GM12878 (cell line): ENCODE measurements around the gene MYO18B. TPM values are rescaled to one million over a fixed set of nuclear protein-coding genes. Genes with fewer than 3 reads are reported as not detected.

Source experiments
- ATAC-seq: fragments of 200-7000 bp; cut with Tn5 transposase; 3 replicates; pipeline ENCODE4 v1.9.1; 2020; ENCODE audit warnings: mild to moderate bottlenecking, moderate library complexity
- BruUV-seq: library from RNA; stranded (reverse); fragments of 400-500 nt; replicated peaks from 2 replicates; lab custom pipeline; 2021; lab: Mats Ljungman, UMichigan
- CTCF ChIA-PET: fragments of 300-600 bp; sonication (Branson Sonifier 250); formaldehyde crosslinking; extraction: SDS; loops from one replicate; lab custom pipeline; 2021; ENCODE audit warnings: inconsistent platforms; lab: Yijun Ruan, JAX
- POLR2A ChIA-PET: fragments of 350-600 bp; formaldehyde crosslinking; extraction: SDS; loops from one replicate; lab custom pipeline; 2021; ENCODE audit warnings: inconsistent platforms; lab: Charles Lee
- RAD21 ChIA-PET: fragments of 300-600 bp; sonication (Branson Sonifier 250); formaldehyde crosslinking; loops from one replicate; lab custom pipeline; 2023; ENCODE audit warnings: antibody characterized with exemption; ENCODE audit not compliant: unreplicated experiment; lab: Charles Lee
- SMC1A ChIA-PET: fragments of 300-600 bp; sonication (Branson Sonifier 250); formaldehyde crosslinking; loops from one replicate; lab custom pipeline; 2023; ENCODE audit not compliant: unreplicated experiment, uncharacterized antibody; lab: Charles Lee
- DNase-seq: peaks from one replicate; pipeline ENCODE4 v3.0.0-alpha.2; 2011; ENCODE audit warnings: low read depth, low spot score
- FAIRE-seq: peaks from 3 replicates; lab custom pipeline; 2011; peaks lifted over from hg19 to GRCh38; lab: Jason Lieb, UNC
- H2AFZ ChIP-seq: 2 replicates; pipeline ENCODE4 v1.6.0; 2011; ENCODE audit warnings: low read depth, low read length, control low read depth; ENCODE audit not compliant: control insufficient read depth
- H3K27ac ChIP-seq: 2 replicates; pipeline ENCODE4 v1.5.1; 2011; ENCODE audit warnings: control low read depth; ENCODE audit not compliant: control insufficient read depth, insufficient read depth
- H3K27me3 ChIP-seq, 2 experiments: replicated peaks in 1 of 2; 2 replicates each; pipeline versions ENCODE4 v1.6.0 to v1.6.1; 2011; ENCODE audit warnings: low read length in 1 of 2; ENCODE audit not compliant: control insufficient read depth in 2 of 2, insufficient read depth in 2 of 2
- H3K36me3 ChIP-seq, 2 experiments: 2 replicates each; pipeline ENCODE4 v1.5.1; 2011; ENCODE audit warnings: low read length in 1 of 2; ENCODE audit not compliant: control insufficient read depth in 2 of 2, insufficient read depth in 2 of 2
- H3K4me1 ChIP-seq: 2 replicates; pipeline ENCODE4 v1.6.1; 2011; ENCODE audit warnings: mild to moderate bottlenecking, low read length, moderate library complexity, mixed read lengths; ENCODE audit not compliant: control insufficient read depth, insufficient read depth
- H3K4me2 ChIP-seq: 2 replicates; pipeline ENCODE4 v1.6.0; 2011; ENCODE audit warnings: control low read depth; ENCODE audit not compliant: control insufficient read depth, insufficient read depth
- H3K4me3 ChIP-seq: fragments of 200-600 bp; sonication (generic); 2 replicates; pipeline ENCODE4 v1.5.1; 2016
- H3K79me2 ChIP-seq: 2 replicates; pipeline ENCODE4 v1.6.0; 2011; ENCODE audit warnings: low read length; ENCODE audit not compliant: control insufficient read depth, insufficient read depth
- H3K9ac ChIP-seq: 2 replicates; pipeline ENCODE4 v1.8.0; 2011; ENCODE audit warnings: low read length, control low read depth, mixed read lengths; ENCODE audit not compliant: control insufficient read depth, insufficient read depth
- H3K9me3 ChIP-seq: replicated peaks from 3 replicates; pipeline ENCODE4 v1.5.1; 2011; ENCODE audit warnings: mild to moderate bottlenecking, low read length; ENCODE audit not compliant: control insufficient read depth, insufficient read depth
- H4K20me1 ChIP-seq: 2 replicates; pipeline ENCODE4 v1.6.0; 2011; ENCODE audit not compliant: control insufficient read depth, insufficient read depth
- ASH2L ChIP-seq: fragments of 300-600, 200-600 bp; sonication (generic); IDR thresholded peaks from 2 replicates; pipeline ENCODE4 v1.6.1; 2017; ENCODE audit warnings: low read depth, mild to moderate bottlenecking, borderline replicate concordance
- EGR1 ChIP-seq, 2 experiments: IDR thresholded peaks; 1 replicate in 1 of 2; 2 replicates in 1 of 2; pipeline ENCODE4 v1.6.1; 2011 to 2012; ENCODE audit warnings: low read depth in 2 of 2, low read length in 2 of 2, borderline replicate concordance in 1 of 2, mild to moderate bottlenecking in 1 of 2, moderate library complexity in 1 of 2
- GATAD2B ChIP-seq: fragments of 450-650 bp; conservative IDR thresholded peaks from 2 replicates; pipeline ENCODE4 v1.6.1; 2017; ENCODE audit warnings: low read depth, mild to moderate bottlenecking, moderate library complexity
- PAX8 ChIP-seq: fragments of 450-650 bp; IDR thresholded peaks from 2 replicates; pipeline ENCODE4 v1.6.1; 2017; ENCODE audit warnings: mild to moderate bottlenecking, moderate library complexity
- SMC3 ChIP-seq: IDR thresholded peaks from 2 replicates; pipeline ENCODE4 v1.6.1; 2011; ENCODE audit warnings: low read length, improper control_type of control experiment, borderline replicate concordance
- TARDBP ChIP-seq: IDR thresholded peaks from 2 replicates; pipeline ENCODE4 v1.6.1; 2016; ENCODE audit warnings: borderline replicate concordance
- TCF12 ChIP-seq: IDR thresholded peaks from 2 replicates; pipeline ENCODE4 v1.6.1; 2011; ENCODE audit warnings: low read depth, mild to moderate bottlenecking, low read length
- ZNF24 ChIP-seq: fragments of 450-650 bp; IDR thresholded peaks from 2 replicates; pipeline ENCODE4 v1.6.1; 2017; ENCODE audit warnings: antibody characterized with exemption, mild to moderate bottlenecking
- WGBS: methylation state at CpG from one replicate; pipeline ENCODE4 v1.1.6; 2016; ENCODE audit warnings: low lambda C conversion rate; ENCODE audit not compliant: insufficient replicate concordance, insufficient coverage; ENCODE audit errors: missing lambda C conversion rate; 5-methylcytosine and 5-hydroxymethylcytosine counted together
- in situ Hi-C: fragments of 300-500 bp; cut with MboI; formaldehyde crosslinking; loops from 9 replicates; pipeline ENCODE4 v1.14.3; 2018; ENCODE audit warnings: mixed read lengths
- intact Hi-C: fragments of 100-400 bp; cut with micrococcal nuclease; formaldehyde crosslinking; loops from one replicate; pipeline ENCODE4 v1.14.2; 2022; ENCODE audit not compliant: unreplicated experiment
- polyA plus RNA-seq, 11 experiments: library from polyadenylated mRNA; depleted of rRNA in 4 of 11; unstranded in 6 of 11; stranded (reverse) in 5 of 11; fragments of >200 nt; fragmentation: Nextera tagmentation in 4 of 11; fragmentation: Illumina TruSeq in 1 of 11; extraction: Ambion mirVana in 4 of 11; extraction: Trizol in 1 of 11; gene quantifications; 1 replicate in 1 of 11; 2 replicates in 10 of 11; pipeline versions ENCODE4 v1.2.1 to v1.2.3, GENCODE V29; 2011 to 2016; ENCODE audit warnings: inconsistent platforms in 2 of 11, missing spikeins in 2 of 11, low read depth in 1 of 11
- total RNA-seq, 4 experiments: library from RNA; depleted of rRNA in 3 of 4; stranded (reverse); fragments of >200 nt in 3 of 4; fragmentation: Illumina TruSeq in 1 of 4; extraction: Trizol in 1 of 4; gene quantifications; 2 replicates each; pipeline versions ENCODE4 v1.2.1 to v1.2.3, GENCODE V29; 2013 to 2021
- TF ChIP-seq, protein P1 (sequence below): IDR thresholded peaks from 2 replicates; pipeline ENCODE4 v1.6.1; 2012; ENCODE audit warnings: low read depth, low read length, improper control_type of control experiment
- TF ChIP-seq, protein P2 (sequence below): fragments of 450-650 bp; IDR thresholded peaks from 2 replicates; pipeline ENCODE4 v1.6.1; 2017; ENCODE audit warnings: mild to moderate bottlenecking
- TF ChIP-seq, protein P3 (sequence below): fragments of 150-350 bp; IDR thresholded peaks from 2 replicates; pipeline ENCODE4 v1.6.1; 2016; ENCODE audit warnings: low read depth, low read length
- TF ChIP-seq, protein P4 (sequence below): fragments of 450-650 bp; IDR thresholded peaks from 2 replicates; pipeline ENCODE4 v1.6.1; 2018; ENCODE audit warnings: borderline replicate concordance, mild to moderate bottlenecking; ENCODE audit not compliant: partially characterized antibody

MYO18B gene
- total and polyA plus RNA-seq, 10 of the 15 experiments (the other 5 are each of a cell fraction or from before 2014, with no cell fraction given), result 0.05 to 2.1 (median 0.51) TPM; not detected in 1

DNA sequence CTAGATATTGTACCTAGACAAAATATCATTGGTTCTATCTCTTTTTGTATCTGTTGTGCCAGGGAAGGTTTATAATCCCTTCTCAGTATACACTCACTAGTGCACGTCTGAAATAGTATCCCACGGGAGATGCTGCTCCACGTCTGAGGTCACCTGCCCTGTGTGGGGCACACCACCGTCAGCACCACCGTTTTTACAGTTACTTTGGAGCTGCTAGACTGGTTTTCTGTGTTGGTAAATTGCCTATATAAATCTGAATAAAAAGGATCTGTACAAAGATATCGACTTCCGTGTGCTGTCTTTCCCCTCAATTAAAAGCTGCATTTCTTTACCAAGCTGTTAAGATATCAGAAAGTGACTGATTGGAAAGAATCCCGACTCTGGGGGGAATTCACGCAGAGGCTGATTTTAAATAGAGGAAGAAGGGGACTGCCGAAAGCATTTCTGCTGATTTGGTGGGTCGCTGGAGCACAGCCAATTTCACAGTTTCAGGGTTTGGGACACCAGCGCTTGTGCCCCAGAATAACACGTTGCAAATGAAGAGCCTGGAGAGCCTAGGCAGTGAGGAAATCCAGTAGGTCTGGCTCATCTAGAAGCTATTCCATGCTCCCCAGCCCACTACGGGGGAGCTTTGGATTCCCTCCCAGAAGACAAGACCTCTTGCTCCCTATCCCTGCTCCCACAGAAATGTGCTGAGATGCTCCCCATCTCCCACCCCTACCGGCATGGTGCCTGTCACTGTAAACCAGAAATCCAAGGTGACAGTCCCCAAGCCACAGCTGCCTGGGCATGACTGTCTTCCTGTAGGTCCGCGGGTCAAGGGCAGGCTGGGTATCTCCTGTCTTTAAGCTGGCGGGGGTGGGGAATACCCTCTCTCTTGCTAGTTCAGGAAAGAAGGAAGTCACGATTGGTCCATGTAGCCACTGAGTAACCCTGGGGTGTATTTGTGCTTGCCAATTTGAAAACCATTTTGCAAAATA, 12.7 kb upstream of the MYO18B start:
- H3K4me2 ChIP-seq, result no peak overlapping the region
- H3K36me3 ChIP-seq, result no peaks in the 10 kb centered on the region
- ChIA-PET RAD21 (no interaction called here), SMC1A (interaction anchor here (0.8 to 1.2 kb wide), 3 partner anchors 12 to 34 kb away, joined by 3 read pairs; no protein-coding TSS in a partner anchor), POLR2A (interaction anchor here (0.6 to 0.9 kb wide), 2 partner anchors 11 to 21 kb away, joined by 3 read pairs; no protein-coding TSS in a partner anchor), CTCF (interaction anchor here (1.1 to 1.3 kb wide), 2 partner anchors 255 to 305 kb away, joined by 3 to 4 read pairs; no protein-coding TSS in a partner anchor)
- no peak overlapping the region for H3K27ac ChIP-seq
- no peaks in the 10 kb centered on the region for H3K27me3 ChIP-seq
- DNase-seq (no peak), ATAC-seq (peak; percentile 29), FAIRE-seq (no peak)
- 60% methylated on average over 19 of the region's 19 CpGs for WGBS
- peaks cover 3% of the 10 kb centered on the region; the same call in 1 of the 2 replicates for H3K4me1 ChIP-seq
- no peaks in the 10 kb centered on the region for H3K79me2 ChIP-seq
- in situ Hi-C loops (no loop called here), intact Hi-C loops (no loop called here)
- H2AFZ ChIP-seq, result no peak overlapping the region
- BruUV-seq, result no TSS peak
- no peaks in the 10 kb centered on the region for H4K20me1 ChIP-seq
- H3K9me3 ChIP-seq, result no peaks in the 10 kb centered on the region
- H3K4me3 ChIP-seq, result no peak overlapping the region
- H3K9ac ChIP-seq, result no peak overlapping the region
- TF ChIP-seq SMC3 (no peak), PAX8 (no peak), GATAD2B (no peak), TARDBP (no peak), TCF12 (no peak), EGR1 (IDR thresholded peaks at IDR 0.05; ENCODE audit: borderline replicate concordance in 1 of 2, low read depth in 2 of 2, low read length in 2 of 2) (no peak), ASH2L (no peak), ZNF24 (no peak)
- TF ChIP-seq, protein P1, sequence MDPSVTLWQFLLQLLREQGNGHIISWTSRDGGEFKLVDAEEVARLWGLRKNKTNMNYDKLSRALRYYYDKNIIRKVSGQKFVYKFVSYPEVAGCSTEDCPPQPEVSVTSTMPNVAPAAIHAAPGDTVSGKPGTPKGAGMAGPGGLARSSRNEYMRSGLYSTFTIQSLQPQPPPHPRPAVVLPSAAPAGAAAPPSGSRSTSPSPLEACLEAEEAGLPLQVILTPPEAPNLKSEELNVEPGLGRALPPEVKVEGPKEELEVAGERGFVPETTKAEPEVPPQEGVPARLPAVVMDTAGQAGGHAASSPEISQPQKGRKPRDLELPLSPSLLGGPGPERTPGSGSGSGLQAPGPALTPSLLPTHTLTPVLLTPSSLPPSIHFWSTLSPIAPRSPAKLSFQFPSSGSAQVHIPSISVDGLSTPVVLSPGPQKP, result no peak
- TF ChIP-seq, protein P2, sequence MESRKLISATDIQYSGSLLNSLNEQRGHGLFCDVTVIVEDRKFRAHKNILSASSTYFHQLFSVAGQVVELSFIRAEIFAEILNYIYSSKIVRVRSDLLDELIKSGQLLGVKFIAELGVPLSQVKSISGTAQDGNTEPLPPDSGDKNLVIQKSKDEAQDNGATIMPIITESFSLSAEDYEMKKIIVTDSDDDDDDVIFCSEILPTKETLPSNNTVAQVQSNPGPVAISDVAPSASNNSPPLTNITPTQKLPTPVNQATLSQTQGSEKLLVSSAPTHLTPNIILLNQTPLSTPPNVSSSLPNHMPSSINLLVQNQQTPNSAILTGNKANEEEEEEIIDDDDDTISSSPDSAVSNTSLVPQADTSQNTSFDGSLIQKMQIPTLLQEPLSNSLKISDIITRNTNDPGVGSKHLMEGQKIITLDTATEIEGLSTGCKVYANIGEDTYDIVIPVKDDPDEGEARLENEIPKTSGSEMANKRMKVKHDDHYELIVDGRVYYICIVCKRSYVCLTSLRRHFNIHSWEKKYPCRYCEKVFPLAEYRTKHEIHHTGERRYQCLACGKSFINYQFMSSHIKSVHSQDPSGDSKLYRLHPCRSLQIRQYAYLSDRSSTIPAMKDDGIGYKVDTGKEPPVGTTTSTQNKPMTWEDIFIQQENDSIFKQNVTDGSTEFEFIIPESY, result no peak
- TF ChIP-seq, protein P3, sequence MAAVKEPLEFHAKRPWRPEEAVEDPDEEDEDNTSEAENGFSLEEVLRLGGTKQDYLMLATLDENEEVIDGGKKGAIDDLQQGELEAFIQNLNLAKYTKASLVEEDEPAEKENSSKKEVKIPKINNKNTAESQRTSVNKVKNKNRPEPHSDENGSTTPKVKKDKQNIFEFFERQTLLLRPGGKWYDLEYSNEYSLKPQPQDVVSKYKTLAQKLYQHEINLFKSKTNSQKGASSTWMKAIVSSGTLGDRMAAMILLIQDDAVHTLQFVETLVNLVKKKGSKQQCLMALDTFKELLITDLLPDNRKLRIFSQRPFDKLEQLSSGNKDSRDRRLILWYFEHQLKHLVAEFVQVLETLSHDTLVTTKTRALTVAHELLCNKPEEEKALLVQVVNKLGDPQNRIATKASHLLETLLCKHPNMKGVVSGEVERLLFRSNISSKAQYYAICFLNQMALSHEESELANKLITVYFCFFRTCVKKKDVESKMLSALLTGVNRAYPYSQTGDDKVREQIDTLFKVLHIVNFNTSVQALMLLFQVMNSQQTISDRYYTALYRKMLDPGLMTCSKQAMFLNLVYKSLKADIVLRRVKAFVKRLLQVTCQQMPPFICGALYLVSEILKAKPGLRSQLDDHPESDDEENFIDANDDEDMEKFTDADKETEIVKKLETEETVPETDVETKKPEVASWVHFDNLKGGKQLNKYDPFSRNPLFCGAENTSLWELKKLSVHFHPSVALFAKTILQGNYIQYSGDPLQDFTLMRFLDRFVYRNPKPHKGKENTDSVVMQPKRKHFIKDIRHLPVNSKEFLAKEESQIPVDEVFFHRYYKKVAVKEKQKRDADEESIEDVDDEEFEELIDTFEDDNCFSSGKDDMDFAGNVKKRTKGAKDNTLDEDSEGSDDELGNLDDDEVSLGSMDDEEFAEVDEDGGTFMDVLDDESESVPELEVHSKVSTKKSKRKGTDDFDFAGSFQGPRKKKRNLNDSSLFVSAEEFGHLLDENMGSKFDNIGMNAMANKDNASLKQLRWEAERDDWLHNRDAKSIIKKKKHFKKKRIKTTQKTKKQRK, result no peak
- TF ChIP-seq, protein P4, sequence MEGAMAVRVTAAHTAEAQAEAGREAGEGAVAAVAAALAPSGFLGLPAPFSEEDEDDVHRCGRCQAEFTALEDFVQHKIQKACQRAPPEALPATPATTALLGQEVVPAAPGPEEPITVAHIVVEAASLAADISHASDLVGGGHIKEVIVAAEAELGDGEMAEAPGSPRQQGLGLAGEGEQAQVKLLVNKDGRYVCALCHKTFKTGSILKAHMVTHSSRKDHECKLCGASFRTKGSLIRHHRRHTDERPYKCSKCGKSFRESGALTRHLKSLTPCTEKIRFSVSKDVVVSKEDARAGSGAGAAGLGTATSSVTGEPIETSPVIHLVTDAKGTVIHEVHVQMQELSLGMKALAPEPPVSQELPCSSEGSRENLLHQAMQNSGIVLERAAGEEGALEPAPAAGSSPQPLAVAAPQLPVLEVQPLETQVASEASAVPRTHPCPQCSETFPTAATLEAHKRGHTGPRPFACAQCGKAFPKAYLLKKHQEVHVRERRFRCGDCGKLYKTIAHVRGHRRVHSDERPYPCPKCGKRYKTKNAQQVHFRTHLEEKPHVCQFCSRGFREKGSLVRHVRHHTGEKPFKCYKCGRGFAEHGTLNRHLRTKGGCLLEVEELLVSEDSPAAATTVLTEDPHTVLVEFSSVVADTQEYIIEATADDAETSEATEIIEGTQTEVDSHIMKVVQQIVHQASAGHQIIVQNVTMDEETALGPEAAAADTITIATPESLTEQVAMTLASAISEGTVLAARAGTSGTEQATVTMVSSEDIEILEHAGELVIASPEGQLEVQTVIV, result no peak
